Measurements from ENCODE around the gene KCNH3.

DNA sequence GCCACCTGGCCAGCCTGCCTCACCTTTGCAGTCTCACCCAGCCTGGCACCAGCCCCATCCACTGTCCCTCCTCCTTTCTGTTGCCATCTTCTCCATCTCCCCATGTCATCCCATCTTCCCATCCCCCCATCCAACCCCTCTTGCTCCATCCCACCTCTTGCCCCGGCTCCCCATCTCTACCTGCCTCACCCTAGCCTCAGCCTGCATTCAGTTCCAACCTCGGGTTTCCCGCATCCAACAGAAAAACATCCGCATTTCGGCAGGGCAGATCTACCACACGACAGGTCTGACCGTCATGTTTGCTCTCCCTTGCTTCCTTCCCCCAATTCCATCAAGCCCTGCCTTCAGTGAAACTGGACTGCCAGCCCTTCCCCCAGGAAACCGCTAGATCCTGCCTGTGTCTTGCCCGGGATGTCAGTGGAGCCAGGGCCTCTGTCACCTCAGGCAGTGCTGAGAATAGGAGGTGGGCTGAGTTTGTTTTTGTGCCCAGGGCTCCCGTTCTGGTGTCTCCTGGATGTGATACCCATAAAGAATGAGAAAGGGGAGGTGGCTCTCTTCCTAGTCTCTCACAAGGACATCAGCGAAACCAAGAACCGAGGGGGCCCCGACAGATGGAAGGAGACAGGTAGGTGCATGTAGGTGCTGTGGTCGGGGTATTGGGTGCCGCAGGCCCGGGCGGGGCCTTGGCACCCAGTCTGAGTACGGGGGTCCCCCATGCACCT lies 2.5 kb downstream of the KCNH3 start:
- TF ChIP-seq, protein P1, sequence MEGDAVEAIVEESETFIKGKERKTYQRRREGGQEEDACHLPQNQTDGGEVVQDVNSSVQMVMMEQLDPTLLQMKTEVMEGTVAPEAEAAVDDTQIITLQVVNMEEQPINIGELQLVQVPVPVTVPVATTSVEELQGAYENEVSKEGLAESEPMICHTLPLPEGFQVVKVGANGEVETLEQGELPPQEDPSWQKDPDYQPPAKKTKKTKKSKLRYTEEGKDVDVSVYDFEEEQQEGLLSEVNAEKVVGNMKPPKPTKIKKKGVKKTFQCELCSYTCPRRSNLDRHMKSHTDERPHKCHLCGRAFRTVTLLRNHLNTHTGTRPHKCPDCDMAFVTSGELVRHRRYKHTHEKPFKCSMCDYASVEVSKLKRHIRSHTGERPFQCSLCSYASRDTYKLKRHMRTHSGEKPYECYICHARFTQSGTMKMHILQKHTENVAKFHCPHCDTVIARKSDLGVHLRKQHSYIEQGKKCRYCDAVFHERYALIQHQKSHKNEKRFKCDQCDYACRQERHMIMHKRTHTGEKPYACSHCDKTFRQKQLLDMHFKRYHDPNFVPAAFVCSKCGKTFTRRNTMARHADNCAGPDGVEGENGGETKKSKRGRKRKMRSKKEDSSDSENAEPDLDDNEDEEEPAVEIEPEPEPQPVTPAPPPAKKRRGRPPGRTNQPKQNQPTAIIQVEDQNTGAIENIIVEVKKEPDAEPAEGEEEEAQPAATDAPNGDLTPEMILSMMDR (conservative IDR thresholded peaks at IDR 0.05 in 1 of 2, IDR thresholded peaks at IDR 0.05 in 1 of 2; ENCODE audit: extremely low read depth in 1 of 2, insufficient read depth in 1 of 2, low read depth in 1 of 2, low read length in 2 of 2) = no peak
- TF ChIP-seq EZH2 (IDR thresholded peaks at IDR 0.05; ENCODE audit: borderline replicate concordance, low read length) = no peak
